Osteoblast (primary cell): ENCODE measurements around the gene PSD. TPM values are rescaled to one million over a fixed set of nuclear protein-coding genes. Genes with fewer than 3 reads are reported as not detected.

Source experiments
- DNase-seq: peaks from one replicate; pipeline ENCODE4 v3.0.0; 2011; ENCODE audit warnings: low spot score, mixed read lengths; ENCODE audit not compliant: insufficient read length; ENCODE audit errors: missing footprints
- H2AFZ ChIP-seq: 2 replicates; pipeline ENCODE4 v1.6.0; 2011; ENCODE audit warnings: mild to moderate bottlenecking, low read length
- H3K27ac ChIP-seq: 2 replicates; pipeline ENCODE4 v1.5.1; 2011; ENCODE audit warnings: mild to moderate bottlenecking, low read depth, low read length, moderate library complexity
- H3K27me3 ChIP-seq: 2 replicates; pipeline ENCODE4 v1.6.0; 2012; ENCODE audit warnings: mild to moderate bottlenecking, control low read depth, inconsistent platforms, low read length, moderate library complexity; ENCODE audit not compliant: insufficient read depth
- H3K36me3 ChIP-seq: 2 replicates; pipeline ENCODE4 v1.5.1; 2011; ENCODE audit warnings: mild to moderate bottlenecking, low read length, control low read depth, moderate library complexity; ENCODE audit not compliant: insufficient read depth
- H3K4me1 ChIP-seq: 2 replicates; pipeline ENCODE4 v1.5.1; 2011; ENCODE audit warnings: mild to moderate bottlenecking, low read length, control low read depth, moderate library complexity; ENCODE audit not compliant: insufficient read depth
- H3K4me2 ChIP-seq: 2 replicates; pipeline ENCODE4 v1.6.0; 2011; ENCODE audit warnings: mild to moderate bottlenecking, low read length; ENCODE audit not compliant: insufficient read depth
- H3K4me3 ChIP-seq: fragments of 200-600 bp; sonication (generic); 3 replicates; pipeline ENCODE4 v1.5.1; 2012; ENCODE audit warnings: mild to moderate bottlenecking, low read length, inconsistent platforms; ENCODE audit not compliant: insufficient read depth
- H3K79me2 ChIP-seq: 2 replicates; pipeline ENCODE4 v1.6.0; 2012; ENCODE audit warnings: mild to moderate bottlenecking, low read length, control low read depth, inconsistent platforms; ENCODE audit not compliant: insufficient read depth
- H3K9me3 ChIP-seq: 2 replicates; pipeline ENCODE4 v1.5.1; 2011; ENCODE audit warnings: low read depth, low read length, control low read depth
- H4K20me1 ChIP-seq: 2 replicates; pipeline ENCODE4 v1.6.0; 2012; ENCODE audit warnings: mild to moderate bottlenecking, low read length, control low read depth; ENCODE audit not compliant: insufficient read depth
- CTCF ChIP-seq: IDR thresholded peaks from 2 replicates; pipeline ENCODE4 v1.5.1; 2011; ENCODE audit warnings: mild to moderate bottlenecking, low read depth, low read length, moderate library complexity; ENCODE audit errors: extremely low read depth
- total RNA-seq: library from RNA; depleted of rRNA; stranded (reverse); fragments of >200 nt; gene quantifications from 2 replicates; pipeline ENCODE4 v1.2.3, GENCODE V29; 2012

PSD gene
- total RNA-seq, 1 donor: 0.72 TPM

DNA sequence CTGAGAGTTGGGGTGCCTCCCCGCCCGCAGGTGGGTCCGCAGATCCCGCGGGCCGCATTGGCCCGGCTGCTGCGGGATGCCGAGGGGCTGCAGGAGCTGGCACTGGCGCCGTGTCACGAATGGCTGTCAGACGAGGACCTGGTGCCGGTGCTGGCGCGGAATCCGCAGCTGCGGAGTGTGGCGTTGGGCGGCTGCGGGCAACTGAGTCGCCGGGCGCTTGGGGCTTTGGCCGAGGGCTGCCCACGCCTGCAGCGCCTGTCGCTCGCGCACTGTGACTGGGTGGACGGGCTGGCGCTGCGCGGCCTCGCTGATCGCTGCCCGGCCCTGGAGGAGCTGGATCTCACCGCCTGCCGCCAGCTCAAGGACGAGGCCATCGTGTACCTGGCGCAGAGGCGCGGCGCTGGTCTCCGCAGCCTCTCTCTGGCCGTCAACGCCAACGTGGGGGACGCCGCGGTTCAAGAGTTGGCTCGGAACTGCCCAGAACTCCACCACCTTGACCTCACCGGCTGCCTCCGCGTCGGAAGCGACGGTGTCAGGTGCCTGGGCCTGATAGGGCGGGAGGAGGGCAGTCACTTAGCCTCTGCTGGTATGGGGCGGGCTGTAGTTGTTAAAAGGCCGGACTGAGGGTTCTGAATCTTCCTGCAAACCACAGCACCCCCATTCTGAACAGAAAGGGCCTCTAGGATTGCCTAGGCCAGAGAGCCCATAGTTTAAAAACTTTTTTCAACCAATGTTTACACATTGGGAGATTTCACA lies 3.4 kb upstream of the PSD start:
- Histone ChIP-seq H3K4me2 (peak overlapping the region; percentile 89), H3K36me3 (peaks cover 10% of the 10 kb centered on the region), H3K4me1 (peaks cover 27% of the 10 kb centered on the region), H4K20me1 (peaks cover 12% of the 10 kb centered on the region), H3K27ac (peak overlapping the region; percentile 69), H3K79me2 (peaks cover 18% of the 10 kb centered on the region), H3K27me3 (peaks cover 12% of the 10 kb centered on the region), H2AFZ (peak overlapping the region; percentile 95), H3K9me3 (no peaks in the 10 kb centered on the region), H3K4me3 (peak overlapping the region; percentile 78)
- peak; percentile 89 for DNase-seq
- no peak for TF ChIP-seq CTCF

GRCh38 chr10:102421507-102421756 lies 2.8 kb upstream of the PSD start:
- Histone ChIP-seq H3K27me3 (peaks cover 12% of the 10 kb centered on the region), H3K79me2 (peaks cover 16% of the 10 kb centered on the region), H3K27ac (peak overlapping the region; percentile 69), H3K4me1 (peaks cover 22% of the 10 kb centered on the region), H3K36me3 (peaks cover 10% of the 10 kb centered on the region), H3K4me2 (peak overlapping the region; percentile 89), H3K4me3 (peak overlapping the region; percentile 78), H3K9me3 (no peaks in the 10 kb centered on the region), H4K20me1 (peaks cover 12% of the 10 kb centered on the region), H2AFZ (peak overlapping the region; percentile 95)
- peak; percentile 87 for DNase-seq
- TF ChIP-seq CTCF: no peak

DNA sequence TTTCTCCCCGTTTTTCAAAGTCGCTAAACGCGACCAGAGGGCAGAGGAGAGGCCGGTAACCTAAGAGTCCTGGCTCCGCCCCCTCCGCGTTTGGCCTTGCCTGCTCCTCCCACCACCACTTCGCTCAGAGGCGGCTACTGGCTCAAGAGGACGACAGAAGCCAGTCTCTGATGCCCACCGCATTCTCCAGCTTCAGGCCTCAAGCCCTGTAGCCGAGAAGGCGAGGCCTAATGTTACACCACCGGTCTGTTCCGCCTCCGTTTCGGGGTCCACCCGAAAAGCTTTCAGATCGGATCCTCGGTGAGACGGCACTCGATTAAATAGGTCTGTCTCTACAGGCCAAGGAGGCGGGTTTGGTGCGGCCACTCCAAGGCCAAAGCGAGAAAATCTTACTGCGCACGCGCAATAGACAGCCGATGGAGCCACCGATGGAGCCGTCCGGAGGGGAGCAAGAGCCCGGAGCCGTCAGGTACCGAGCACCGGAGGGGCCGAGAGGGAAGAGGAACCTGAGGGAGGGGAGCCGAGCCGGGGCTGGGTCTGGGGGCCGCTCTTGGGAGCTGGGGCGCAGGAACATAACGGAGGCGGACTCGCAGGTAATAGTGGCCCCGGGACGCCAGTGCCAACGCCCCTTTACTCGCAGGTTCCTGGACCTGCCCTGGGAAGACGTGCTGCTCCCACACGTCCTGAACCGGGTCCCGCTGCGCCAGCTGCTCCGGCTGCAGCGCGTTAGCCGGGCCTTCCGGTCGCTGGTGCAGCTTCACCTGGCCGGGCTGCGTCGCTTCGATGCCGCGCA lies 2.3 kb upstream of the PSD start, which contains the start of gene FBXL15:
FBXL15 (plus strand) TSS at position 123 of the 793 bp plus-strand sequence; CDS start at position 417, 294 bp downstream.
- Histone ChIP-seq H3K9me3 (no peaks in the 10 kb centered on the region), H4K20me1 (peaks cover 8% of the 10 kb centered on the region), H3K79me2 (peaks cover 10% of the 10 kb centered on the region), H3K4me1 (peaks cover 20% of the 10 kb centered on the region), H3K27me3 (peaks cover 15% of the 10 kb centered on the region), H3K4me2 (peak within 1 kb of the TSS; percentile 89), H3K27ac (peak within 1 kb of the TSS; percentile 69), H2AFZ (peak within 1 kb of the TSS; percentile 95), H3K4me3 (peak within 1 kb of the TSS; percentile 78), H3K36me3 (peaks cover 10% of the 10 kb centered on the region)
- DNase-seq: peak; percentile 100
- no peak for TF ChIP-seq CTCF

- no peak for TF ChIP-seq CTCF
- peaks cover 20% of the 10 kb centered on the region for H3K4me1 ChIP-seq
Measured at GRCh38 chr10:102420181-102420713, 1.7 kb upstream of the PSD start.

More at GRCh38 chr10:102420181-102420713, 1.7 kb upstream of the PSD start:
- peaks cover 5% of the 10 kb centered on the region for H4K20me1 ChIP-seq
- peak overlapping the region; percentile 78 for H3K4me3 ChIP-seq
- peak overlapping the region; percentile 49 for H3K27ac ChIP-seq
- DNase-seq: peak; percentile 83
- peak overlapping the region; percentile 89 for H3K4me2 ChIP-seq
- H3K79me2 ChIP-seq: peaks cover 8% of the 10 kb centered on the region
- peak overlapping the region; percentile 95 for H2AFZ ChIP-seq
- H3K36me3 ChIP-seq: peaks cover 10% of the 10 kb centered on the region
- H3K9me3 ChIP-seq: no peaks in the 10 kb centered on the region
- H3K27me3 ChIP-seq: peaks cover 21% of the 10 kb centered on the region
